Epithelial cell of prostate (primary cell): ENCODE results near the gene SMPD3.

Source experiments
- DNase-seq: peaks from one replicate; pipeline ENCODE4 v3.0.0-alpha.2; 2011; ENCODE audit warnings: low read depth, low spot score
- H3K27ac ChIP-seq: fragments of 450-650 bp; 2 replicates; pipeline ENCODE4 v1.5.1; 2017; ENCODE audit warnings: mild to moderate bottlenecking

The SMPD3 gene

DNA sequence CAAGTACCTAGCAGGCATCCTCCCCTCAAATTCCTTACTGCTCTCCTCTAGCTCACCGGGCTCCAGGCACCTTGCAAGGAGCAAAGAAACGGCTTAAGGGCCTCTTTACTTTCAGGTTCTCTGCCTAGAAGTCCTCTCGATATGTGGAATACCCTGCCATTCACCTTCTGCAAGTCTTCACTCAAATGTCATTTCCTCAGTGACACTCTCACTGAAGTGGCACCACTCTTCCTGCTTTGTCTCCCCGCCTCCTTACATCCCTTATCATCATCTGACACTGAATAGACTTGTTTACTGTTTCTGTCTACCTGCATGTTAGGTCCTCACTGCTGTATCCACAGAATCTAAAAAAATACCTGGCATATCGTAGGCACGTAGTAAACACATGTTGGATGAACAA, 138.5 kb downstream of the SMPD3 start:
- DNase-seq = no peak
- no peak overlapping the region for H3K27ac ChIP-seq
